ENCODE results near the gene RPL7L1. TPM values are rescaled to one million over a fixed set of nuclear protein-coding genes. Genes with fewer than 3 reads are reported as not detected.
"Not testable (repeated sequence)": the region's sequence is repeated elsewhere in the genome, so short reads cannot be mapped to it uniquely, and the experiment has no call there.

The RPL7L1 gene
- total RNA-seq, 3 donors from 2014 or later (not counting 1 experiment from before 2014, with no cell fraction given), result 66.9 to 67.2 (median 66.9) TPM

DNA sequence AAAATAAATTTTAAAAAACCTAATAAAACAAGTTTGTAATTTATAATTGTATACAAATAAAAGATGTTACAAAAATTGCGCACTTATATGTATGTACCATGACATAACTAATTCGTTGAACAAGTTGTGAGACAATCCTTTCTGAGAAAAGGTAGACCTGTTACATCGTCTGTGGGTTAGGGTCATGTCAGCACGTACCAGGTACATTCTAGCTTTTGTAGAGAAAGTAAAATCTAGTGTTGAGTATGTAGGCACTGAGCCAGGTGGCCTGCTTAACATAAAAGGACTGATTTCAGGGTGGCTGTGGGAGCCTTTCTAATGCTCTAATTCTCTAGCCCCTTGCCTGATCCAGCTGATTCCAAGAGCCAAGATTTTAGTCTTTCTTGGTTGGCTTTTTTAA lies 10.4 kb downstream of the RPL7L1 start:
- Mint-ChIP-seq H3K27ac (peak overlapping the region; percentile 91 to 97), H3K36me3 (no peaks in the 10 kb centered on the region), H3K4me3 (peak overlapping the region; percentile 97), H3K4me1 (peaks cover 7 to 8% of the 10 kb centered on the region in 2 donors), H3K9me3 (no peaks in the 10 kb centered on the region), H3K27me3 (ENCODE audit: low read depth in 2 of 2) (no peaks in the 10 kb centered on the region)
- Histone ChIP-seq H3K36me3 (ENCODE audit: control insufficient read depth, insufficient read depth, low read length) (peaks cover 15% of the 10 kb centered on the region), H3K9me3 (ENCODE audit: control insufficient read depth, insufficient read depth, low read length) (no peaks in the 10 kb centered on the region), H3K27ac (ENCODE audit: low read length) (peak overlapping the region; percentile 89), H3K4me1 (ENCODE audit: control insufficient read depth, insufficient read depth, low read length) (peaks cover 13% of the 10 kb centered on the region), H3K4me3 (ENCODE audit: low read length) (peak overlapping the region; percentile 98), H3K27me3 (ENCODE audit: control insufficient read depth, insufficient read depth, low read length) (no peaks in the 10 kb centered on the region)
- ATAC-seq (no peak), DNase-seq (peak in 1 of 2 donors; percentile 45)
- 67% methylated on average over 4 of the region's 4 CpGs for WGBS (ENCODE audit: insufficient coverage)
- intact Hi-C loops (cut with micrococcal nuclease), result loop anchor here (1.0 to 5.0 kb wide), 2 partner anchors 11 to 108 kb away; partner anchors contain the start of genes BICRAL and RPL7L1
- TF ChIP-seq, protein P1, sequence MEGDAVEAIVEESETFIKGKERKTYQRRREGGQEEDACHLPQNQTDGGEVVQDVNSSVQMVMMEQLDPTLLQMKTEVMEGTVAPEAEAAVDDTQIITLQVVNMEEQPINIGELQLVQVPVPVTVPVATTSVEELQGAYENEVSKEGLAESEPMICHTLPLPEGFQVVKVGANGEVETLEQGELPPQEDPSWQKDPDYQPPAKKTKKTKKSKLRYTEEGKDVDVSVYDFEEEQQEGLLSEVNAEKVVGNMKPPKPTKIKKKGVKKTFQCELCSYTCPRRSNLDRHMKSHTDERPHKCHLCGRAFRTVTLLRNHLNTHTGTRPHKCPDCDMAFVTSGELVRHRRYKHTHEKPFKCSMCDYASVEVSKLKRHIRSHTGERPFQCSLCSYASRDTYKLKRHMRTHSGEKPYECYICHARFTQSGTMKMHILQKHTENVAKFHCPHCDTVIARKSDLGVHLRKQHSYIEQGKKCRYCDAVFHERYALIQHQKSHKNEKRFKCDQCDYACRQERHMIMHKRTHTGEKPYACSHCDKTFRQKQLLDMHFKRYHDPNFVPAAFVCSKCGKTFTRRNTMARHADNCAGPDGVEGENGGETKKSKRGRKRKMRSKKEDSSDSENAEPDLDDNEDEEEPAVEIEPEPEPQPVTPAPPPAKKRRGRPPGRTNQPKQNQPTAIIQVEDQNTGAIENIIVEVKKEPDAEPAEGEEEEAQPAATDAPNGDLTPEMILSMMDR (IDR thresholded peaks at IDR 0.05), result no peak

DNA sequence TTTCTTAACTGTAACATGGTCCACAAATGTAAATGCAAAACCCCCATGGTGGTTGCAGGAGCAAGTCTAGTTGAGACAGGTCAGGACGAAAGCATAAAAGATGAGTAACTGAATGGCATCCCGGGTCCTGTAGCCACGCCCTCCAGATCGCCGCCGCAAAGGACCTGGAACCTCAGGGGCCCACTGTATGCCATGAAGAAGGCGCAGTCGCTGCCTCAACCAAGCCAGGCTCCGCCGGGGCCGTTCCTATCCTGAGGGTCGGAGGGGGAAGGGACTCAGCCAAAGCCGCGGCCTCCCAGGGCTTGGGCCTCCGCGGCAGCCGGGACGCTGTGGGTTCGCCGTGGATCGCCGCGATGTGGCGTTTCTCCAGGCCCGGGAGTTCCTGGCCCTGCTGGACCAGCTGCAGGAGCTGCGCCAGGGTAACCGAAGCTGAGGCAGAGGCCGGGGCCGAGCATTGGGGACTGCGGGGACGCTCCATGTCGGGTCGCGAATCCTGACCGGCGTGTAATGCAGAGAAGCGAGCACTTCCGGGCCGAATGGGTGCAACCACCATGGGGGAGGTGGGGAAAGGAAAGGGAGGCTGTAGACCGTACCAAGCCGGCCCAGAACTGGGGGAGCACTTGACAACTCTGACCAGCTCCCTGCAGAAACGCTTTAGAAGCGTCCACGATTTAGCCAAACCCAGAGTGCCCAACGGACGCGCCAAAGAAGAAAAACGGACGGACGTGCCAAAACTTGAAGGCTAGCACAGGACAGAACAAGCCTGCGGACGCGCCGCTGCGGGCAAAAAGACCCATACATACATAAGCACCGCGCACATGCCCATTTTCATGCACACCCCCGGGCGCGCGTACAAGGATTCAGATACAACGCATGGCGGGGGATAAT lies 11.1 kb downstream of the RPL7L1 start:
- TF ChIP-seq, protein P1 (IDR thresholded peaks at IDR 0.05), result no peak
- Histone ChIP-seq H3K27ac (ENCODE audit: low read length) (peak overlapping the region; percentile 89), H3K9me3 (ENCODE audit: control insufficient read depth, insufficient read depth, low read length) (no peaks in the 10 kb centered on the region), H3K36me3 (ENCODE audit: control insufficient read depth, insufficient read depth, low read length) (peaks cover 8% of the 10 kb centered on the region), H3K4me3 (ENCODE audit: low read length) (peak overlapping the region; percentile 98), H3K4me1 (ENCODE audit: control insufficient read depth, insufficient read depth, low read length) (peaks cover 13% of the 10 kb centered on the region), H3K27me3 (ENCODE audit: control insufficient read depth, insufficient read depth, low read length) (no peaks in the 10 kb centered on the region)
- Mint-ChIP-seq H3K36me3 (no peaks in the 10 kb centered on the region), H3K27ac (peak overlapping the region; percentile 91 to 97), H3K27me3 (ENCODE audit: low read depth in 2 of 2) (no peaks in the 10 kb centered on the region), H3K4me1 (peaks cover 7 to 8% of the 10 kb centered on the region in 2 donors), H3K4me3 (peak overlapping the region; percentile 97), H3K9me3 (no peaks in the 10 kb centered on the region)
- WGBS (ENCODE audit: insufficient coverage), result under 1% methylated on average over 63 of the region's 63 CpGs
- peak; percentile 97 to 99 (median 98) for ATAC-seq
- DNase-seq, result peak; percentile 82 to 93
- intact Hi-C loops (cut with micrococcal nuclease), result loop anchor here (1.0 to 5.0 kb wide), 2 partner anchors 11 to 108 kb away; partner anchors contain the start of genes BICRAL and RPL7L1

DNA sequence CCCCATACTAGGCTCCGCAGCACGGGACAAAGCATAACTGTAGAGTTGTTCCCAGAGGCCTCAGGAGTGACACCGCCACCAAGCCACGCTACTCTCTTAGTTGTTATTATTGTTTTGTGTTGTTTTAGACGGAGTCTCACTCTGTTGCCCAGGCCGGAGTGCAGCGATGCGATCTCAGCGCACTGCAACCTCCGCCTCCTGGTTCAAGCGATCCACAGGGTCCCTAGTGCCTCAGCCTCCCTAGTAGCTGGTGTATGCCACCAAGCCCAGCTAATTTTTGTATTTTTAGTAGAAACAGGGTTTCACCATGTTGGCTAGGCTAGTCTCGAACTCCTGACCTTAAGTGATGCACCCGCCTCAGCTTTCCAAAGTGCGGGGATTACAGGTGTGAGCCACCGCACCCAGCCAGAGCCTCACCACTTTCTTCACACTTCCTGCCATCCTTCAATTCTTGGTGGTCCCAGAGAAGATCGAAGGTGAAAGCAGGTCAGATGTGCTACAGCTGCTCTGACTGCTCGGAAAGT lies 11.8 kb downstream of the RPL7L1 start:
- Histone ChIP-seq H3K4me3 (ENCODE audit: low read length) (peak overlapping the region; percentile 98), H3K27ac (ENCODE audit: low read length) (peak overlapping the region; percentile 89), H3K36me3 (ENCODE audit: control insufficient read depth, insufficient read depth, low read length) (peaks cover 2% of the 10 kb centered on the region), H3K4me1 (ENCODE audit: control insufficient read depth, insufficient read depth, low read length) (peaks cover 13% of the 10 kb centered on the region), H3K9me3 (ENCODE audit: control insufficient read depth, insufficient read depth, low read length) (no peaks in the 10 kb centered on the region), H3K27me3 (ENCODE audit: control insufficient read depth, insufficient read depth, low read length) (no peaks in the 10 kb centered on the region)
- WGBS (ENCODE audit: insufficient coverage), result 54% methylated on average over 17 of the region's 17 CpGs
- peak overlapping the region; percentile 97 for H3K4me3 Mint-ChIP-seq
- no peak for ATAC-seq
- TF ChIP-seq, protein P1 (IDR thresholded peaks at IDR 0.05), result no peak
- intact Hi-C loops (cut with micrococcal nuclease), result loop anchor here (5.0 kb wide), 1 partner anchor 109 kb away; the partner anchor contains the start of gene BICRAL
- H3K27ac Mint-ChIP-seq, result peak overlapping the region; percentile 91 to 97
- no peaks in the 10 kb centered on the region for H3K36me3 Mint-ChIP-seq
- no peaks in the 10 kb centered on the region for H3K9me3 Mint-ChIP-seq
- H3K4me1 Mint-ChIP-seq, result peaks cover 7 to 8% of the 10 kb centered on the region in 2 donors
- DNase-seq, result no peak
- no peaks in the 10 kb centered on the region for H3K27me3 Mint-ChIP-seq (ENCODE audit: low read depth in 2 of 2)

DNA sequence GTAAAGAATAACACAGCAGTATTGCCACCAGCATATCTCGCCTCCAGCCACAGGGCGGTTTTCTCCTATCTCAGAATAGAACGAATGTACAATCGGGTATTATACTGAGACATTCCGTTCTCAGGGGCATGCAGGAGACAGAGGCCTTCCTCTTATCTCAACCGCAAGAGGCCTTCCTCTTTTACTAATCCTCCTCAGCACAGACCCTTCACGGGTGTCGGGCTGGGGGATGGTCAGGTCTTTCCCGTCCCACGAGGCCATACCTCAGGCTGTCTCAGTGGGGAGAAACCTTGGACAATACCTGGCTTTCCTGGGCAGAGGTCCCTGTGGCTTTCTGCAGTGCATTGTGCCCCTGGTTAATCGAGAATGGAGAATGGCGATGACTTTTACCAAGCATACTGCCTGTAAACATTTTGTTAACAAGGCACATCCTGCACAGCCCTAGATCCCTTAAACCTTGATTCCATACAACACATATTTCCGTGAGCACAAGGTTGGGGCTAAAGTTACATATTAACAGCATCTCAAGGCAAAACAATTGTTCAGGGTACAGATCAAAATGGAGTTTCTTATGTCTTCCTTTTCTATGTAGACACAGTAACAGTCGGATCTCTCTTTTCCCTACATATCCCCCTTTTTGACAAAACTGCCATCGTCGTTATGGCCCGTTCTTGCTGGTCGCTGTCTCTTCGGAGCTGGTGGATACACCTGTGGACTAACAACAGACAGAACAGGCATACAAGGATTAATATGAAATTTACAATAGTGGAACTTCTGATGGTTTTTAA lies 14.8 kb downstream of the RPL7L1 start:
- H3K27me3 Mint-ChIP-seq (ENCODE audit: low read depth in 2 of 2); H3K4me3 ChIP-seq (ENCODE audit: low read length); H3K27ac ChIP-seq (ENCODE audit: low read length); H3K27ac Mint-ChIP-seq; H3K27me3 ChIP-seq (ENCODE audit: control insufficient read depth, insufficient read depth, low read length); H3K4me3 Mint-ChIP-seq; ATAC-seq; H3K36me3 ChIP-seq (ENCODE audit: control insufficient read depth, insufficient read depth, low read length); H3K4me1 Mint-ChIP-seq; H3K36me3 Mint-ChIP-seq; DNase-seq; H3K9me3 Mint-ChIP-seq; H3K9me3 ChIP-seq (ENCODE audit: control insufficient read depth, insufficient read depth, low read length): not testable (repeated sequence)
- intact Hi-C loops (cut with micrococcal nuclease), result loop anchor here (5.0 kb wide), 1 partner anchor 112 kb away; the partner anchor contains the start of gene BICRAL
- H3K4me1 ChIP-seq (ENCODE audit: control insufficient read depth, insufficient read depth, low read length), result peaks cover 13% of the 10 kb centered on the region
- 54% methylated on average over 19 of the region's 19 CpGs for WGBS (ENCODE audit: insufficient coverage)

All from natural killer cell (primary cell).